H1 (cell line): ENCODE measurements around the gene PRELID1. TPM values are rescaled to one million over a fixed set of nuclear protein-coding genes. Genes with fewer than 3 reads are reported as not detected.

Source experiments
- CTCF ChIA-PET: fragments of 300-600 bp; sonication (Branson Sonifier 250); formaldehyde crosslinking; loops from one replicate; lab custom pipeline; 2021; ENCODE audit not compliant: partially characterized antibody; lab: Charles Lee
- POLR2A ChIA-PET: fragments of 300-600 bp; sonication (Branson Sonifier 250); formaldehyde crosslinking; loops from one replicate; lab custom pipeline; 2021; ENCODE audit warnings: inconsistent platforms; ENCODE audit not compliant: partially characterized antibody; lab: Charles Lee
- DNase-seq, 2 experiments: peaks; one replicate each; pipeline versions ENCODE4 v3.0.0 to v3.0.0-alpha.2; 2010 to 2022; ENCODE audit warnings: low spot score in 2 of 2, low read depth in 1 of 2, mixed read lengths in 1 of 2
- FAIRE-seq: peaks from 2 replicates; lab custom pipeline; 2011; peaks lifted over from hg19 to GRCh38; lab: Jason Lieb, UNC
- H2AFZ ChIP-seq: 2 replicates; pipeline ENCODE4 v1.8.1; 2012; ENCODE audit warnings: low read length, inconsistent platforms
- H2AK5ac ChIP-seq: 2 replicates; pipeline ENCODE4 v1.6.1; 2013; ENCODE audit warnings: low read depth, low read length
- H2BK120ac ChIP-seq: replicated peaks from 2 replicates; pipeline ENCODE3; 2013; ENCODE audit warnings: low read depth, low read length, inconsistent platforms
- H2BK12ac ChIP-seq: 2 replicates; pipeline ENCODE4 v1.6.1; 2013; ENCODE audit warnings: low read depth, low read length
- H2BK15ac ChIP-seq: 2 replicates; pipeline ENCODE4 v1.6.1; 2013; ENCODE audit warnings: low read length
- H2BK20ac ChIP-seq: 2 replicates; pipeline ENCODE4 v1.6.1; 2013; ENCODE audit warnings: low read length
- H2BK5ac ChIP-seq: 2 replicates; pipeline ENCODE4 v1.6.1; 2013; ENCODE audit warnings: low read depth, low read length
- H3K14ac ChIP-seq: 2 replicates; pipeline ENCODE4 v1.6.1; 2013; ENCODE audit warnings: inconsistent platforms; ENCODE audit not compliant: insufficient read length
- H3K18ac ChIP-seq: 2 replicates; pipeline ENCODE4 v1.6.1; 2013; ENCODE audit warnings: low read length; ENCODE audit errors: extremely low read depth
- H3K23ac ChIP-seq: 2 replicates; pipeline ENCODE4 v1.6.1; 2013; ENCODE audit warnings: inconsistent platforms; ENCODE audit not compliant: insufficient read length
- H3K23me2 ChIP-seq: 2 replicates; pipeline ENCODE4 v1.6.1; 2013; ENCODE audit warnings: low read depth, low read length
- H3K27ac ChIP-seq: 2 replicates; pipeline ENCODE4 v1.6.1; 2011; ENCODE audit warnings: low read depth, low read length, inconsistent platforms
- H3K27me3 ChIP-seq, 4 experiments: replicated peaks in 1 of 4; 1 replicate in 1 of 4; 2 replicates in 3 of 4; pipeline versions ENCODE4 v1.6.1 to v1.8.1; 2011 to 2013; ENCODE audit warnings: low read length in 3 of 4, mild to moderate bottlenecking in 3 of 4, inconsistent platforms in 2 of 4, mixed read lengths in 2 of 4, moderate library complexity in 1 of 4; ENCODE audit not compliant: control insufficient read depth in 3 of 4, insufficient read depth in 3 of 4; ENCODE audit errors: extremely low read depth in 1 of 4
- H3K36me3 ChIP-seq, 4 experiments: 2 replicates each; pipeline versions ENCODE4 v1.6.1 to v1.8.1; 2011 to 2013; ENCODE audit warnings: mild to moderate bottlenecking in 4 of 4, low read length in 3 of 4, moderate library complexity in 2 of 4, control low read depth in 1 of 4, inconsistent platforms in 1 of 4; ENCODE audit not compliant: insufficient read depth in 4 of 4, control insufficient read depth in 2 of 4
- H3K4ac ChIP-seq: replicated peaks from 2 replicates; pipeline ENCODE3; 2013; ENCODE audit warnings: low read length, low read depth, mixed read lengths, inconsistent platforms; ENCODE audit not compliant: insufficient read length
- H3K4me1 ChIP-seq, 4 experiments: replicated peaks in 1 of 4; 1 replicate in 1 of 4; 2 replicates in 3 of 4; pipeline versions ENCODE4 v1.6.1 to v1.8.1; 2011 to 2013; ENCODE audit warnings: low read length in 3 of 4, inconsistent platforms in 2 of 4, mixed read lengths in 1 of 4; ENCODE audit not compliant: insufficient read depth in 4 of 4, control insufficient read depth in 3 of 4
- H3K4me2 ChIP-seq, 2 experiments: 2 replicates each; pipeline versions ENCODE4 v1.6.1 to v1.8.1; 2011 to 2013; ENCODE audit warnings: low read depth in 2 of 2, low read length in 2 of 2, control low read depth in 1 of 2, inconsistent platforms in 1 of 2, mild to moderate bottlenecking in 1 of 2; ENCODE audit not compliant: insufficient read depth in 1 of 2
- H3K4me3 ChIP-seq, 4 experiments: fragments of 200-600, 300-600 bp in 1 of 4; sonication (generic), shearing (Covaris generic), sonication (Bioruptor Twin) in 1 of 4; 2 replicates each; pipeline versions ENCODE4 v1.5.1 to v1.8.1; 2011 to 2016; ENCODE audit warnings: low read length in 4 of 4, low read depth in 3 of 4, control low read depth in 2 of 4, inconsistent platforms in 2 of 4, mild to moderate bottlenecking in 2 of 4, mixed read lengths in 1 of 4, moderate library complexity in 1 of 4; ENCODE audit not compliant: insufficient read depth in 2 of 4; ENCODE audit errors: extremely low read depth in 1 of 4
- H3K56ac ChIP-seq: replicated peaks from 2 replicates; pipeline ENCODE3; 2013; ENCODE audit warnings: low read depth, mild to moderate bottlenecking, mixed read lengths, low read length, inconsistent platforms; ENCODE audit not compliant: insufficient read length
- H3K79me1 ChIP-seq: 2 replicates; pipeline ENCODE4 v1.6.1; 2013; ENCODE audit warnings: low read depth, low read length, control low read depth
- H3K79me2 ChIP-seq, 2 experiments: 2 replicates each; pipeline versions ENCODE4 v1.6.1 to v1.8.1; 2012 to 2013; ENCODE audit warnings: low read length in 2 of 2, mild to moderate bottlenecking in 2 of 2, inconsistent platforms in 1 of 2; ENCODE audit not compliant: insufficient read depth in 2 of 2, control insufficient read depth in 1 of 2
- H3K9ac ChIP-seq, 4 experiments: replicated peaks in 1 of 4; 1 replicate in 1 of 4; 2 replicates in 3 of 4; pipeline versions ENCODE4 v1.6.1 to v1.8.1; 2011 to 2013; ENCODE audit warnings: low read depth in 3 of 4, low read length in 3 of 4, control low read depth in 2 of 4, mild to moderate bottlenecking in 2 of 4, moderate library complexity in 2 of 4, inconsistent platforms in 1 of 4; ENCODE audit errors: extremely low read depth in 1 of 4
- H3K9me3 ChIP-seq, 2 experiments: 2 replicates each; pipeline versions ENCODE4 v1.6.1 to v1.8.1; 2012 to 2013; ENCODE audit warnings: mild to moderate bottlenecking in 2 of 2, moderate library complexity in 2 of 2, control low read depth in 1 of 2, inconsistent platforms in 1 of 2, low read depth in 1 of 2, low read length in 1 of 2, mixed read lengths in 1 of 2; ENCODE audit not compliant: insufficient read depth in 2 of 2
- H4K20me1 ChIP-seq, 2 experiments: replicated peaks in 1 of 2; 2 replicates each; pipeline versions ENCODE3 to v1.8.1; 2011 to 2013; ENCODE audit warnings: inconsistent platforms in 2 of 2, low read length in 2 of 2, mild to moderate bottlenecking in 1 of 2; ENCODE audit not compliant: insufficient read depth in 2 of 2, control insufficient read depth in 1 of 2
- H4K5ac ChIP-seq: 2 replicates; pipeline ENCODE4 v1.6.1; 2013; ENCODE audit warnings: low read length, low read depth, mixed read lengths, inconsistent platforms; ENCODE audit not compliant: insufficient read length
- H4K8ac ChIP-seq: 2 replicates; pipeline ENCODE4 v1.8.0; 2013; ENCODE audit warnings: mild to moderate bottlenecking, moderate library complexity, low read length, inconsistent platforms; ENCODE audit not compliant: insufficient read depth; ENCODE audit errors: extremely low read depth
- H4K91ac ChIP-seq: replicated peaks from 2 replicates; pipeline ENCODE3; 2013; ENCODE audit warnings: low read length, mixed read lengths, inconsistent platforms; ENCODE audit not compliant: insufficient read length
- CTCF ChIP-seq, 3 experiments: IDR thresholded peaks; 1 replicate in 2 of 3; 2 replicates in 1 of 3; pipeline versions ENCODE4 v1.5.1 to v1.6.1; 2011; ENCODE audit warnings: low read length in 3 of 3, mild to moderate bottlenecking in 3 of 3, inconsistent platforms in 2 of 3, low read depth in 1 of 3, moderate library complexity in 1 of 3; ENCODE audit not compliant: insufficient read depth in 1 of 3; ENCODE audit errors: control extremely low read depth in 1 of 3
- GTF2F1 ChIP-seq: IDR thresholded peaks from 2 replicates; pipeline ENCODE4 v1.6.1; 2012; ENCODE audit warnings: low read depth, low read length, improper control_type of control experiment, borderline replicate concordance
- NANOG ChIP-seq: IDR thresholded peaks from 2 replicates; pipeline ENCODE4 v1.6.1; 2011; ENCODE audit warnings: low read length, low read depth, mild to moderate bottlenecking, inconsistent platforms; ENCODE audit not compliant: insufficient read depth, poor library complexity, severe bottlenecking
- TEAD4 ChIP-seq: IDR thresholded peaks from 2 replicates; pipeline ENCODE4 v1.6.1; 2012; ENCODE audit warnings: low read depth, low read length, inconsistent platforms, mixed read lengths
- WGBS, 2 experiments: shearing (Covaris generic) in 1 of 2; methylation state at CpG; one replicate each; pipeline versions ENCODE4 v1.1.6 to v1.1.7; 2013 to 2015; ENCODE audit warnings: low lambda C conversion rate in 2 of 2, mixed read lengths in 2 of 2, inconsistent platforms in 1 of 2, low coverage in 1 of 2, missing lambda C conversion rate in 1 of 2; ENCODE audit not compliant: insufficient replicate concordance in 2 of 2, insufficient coverage in 1 of 2, insufficient read length in 1 of 2; ENCODE audit errors: extremely low coverage in 1 of 2, missing lambda C conversion rate in 1 of 2; 5-methylcytosine and 5-hydroxymethylcytosine counted together
- polyA plus RNA-seq, 7 experiments: library from polyadenylated mRNA; depleted of rRNA in 3 of 7; stranded (reverse) in 5 of 7; unstranded in 2 of 7; fragments of >200 nt in 5 of 7; fragments of 200-250 nt in 2 of 7; gene quantifications; 1 replicate in 5 of 7; 2 replicates in 1 of 7; 4 replicates in 1 of 7; pipeline versions ENCODE4 v1.2.1 to v1.2.3, GENCODE V29; 2011 to 2013; ENCODE audit warnings: missing spikeins in 2 of 7, mixed read lengths in 2 of 7
- total RNA-seq: library from RNA; stranded (reverse); fragmentation: NEBNext Ultra II Directional; extraction: Animal tissue kit (Norgen Biotek cat#: 25700); gene quantifications from 2 replicates; pipeline ENCODE4 v1.2.1, GENCODE V29; 2021

The PRELID1 gene
- total and polyA plus RNA-seq, 2 of the 8 experiments (the other 6 are each of a cell fraction or from before 2014, with no cell fraction given): 272 to 428 TPM

GRCh38 chr5:177307544-177308363, 4.2 kb downstream of the PRELID1 start:
- peaks cover 20% of the 10 kb centered on the region for H3K23me2 ChIP-seq
- H3K9me3 ChIP-seq: no peaks in the 10 kb centered on the region
- peaks cover 10 to 19% of the 10 kb centered on the region in 2 experiments for H3K79me2 ChIP-seq
- H2AK5ac ChIP-seq: no peak overlapping the region
- H2BK15ac ChIP-seq: no peak overlapping the region
- H3K4me1 ChIP-seq: peaks cover 0 to 19% (median 14%) of the 10 kb centered on the region in 4 experiments; a peak in 6 of 7 replicates
- H4K20me1 ChIP-seq: peaks cover 5 to 15% of the 10 kb centered on the region in 2 experiments
- H2AFZ ChIP-seq: no peak overlapping the region
- H3K18ac ChIP-seq: no peak overlapping the region
- FAIRE-seq (no peak), DNase-seq (no peak)
- H4K91ac ChIP-seq: no peak overlapping the region
- POLR2A ChIA-PET: interaction anchor here (0.9 to 12.1 kb wide), 6 partner anchors 129 to 179 kb away, joined by 3 to 111 read pairs (median 4); partner anchors contain the start of gene NSD1
- no peak overlapping the region for H3K27ac ChIP-seq
- no peak overlapping the region for H3K14ac ChIP-seq
- no peak overlapping the region; the same call in 1 of the 2 replicates for H4K8ac ChIP-seq
- H2BK20ac ChIP-seq: no peak overlapping the region
- no peak overlapping the region for H2BK120ac ChIP-seq
- H3K79me1 ChIP-seq: peaks cover 9% of the 10 kb centered on the region
- no peak overlapping the region for H3K23ac ChIP-seq
- no peak overlapping the region for H3K4me2 ChIP-seq
- no peak overlapping the region for H2BK5ac ChIP-seq
- no peak overlapping the region for H3K4ac ChIP-seq
- WGBS, 2 experiments: 92% methylated on average over 35 of the region's 43 CpGs; no CpG with 5 or more reads in 1 of the 2 experiments
- CTCF ChIA-PET: interaction anchor here (0.7 to 16.6 kb wide), 16 partner anchors 9 to 236 kb away, joined by 3 to 251 read pairs (median 7); partner anchors contain the start of genes LMAN2 and PRR7
- no peak overlapping the region for H3K56ac ChIP-seq
- no peak overlapping the region for H4K5ac ChIP-seq
- H3K9ac ChIP-seq: no peak overlapping the region; a peak in 1 of 7 replicates
- H2BK12ac ChIP-seq: no peak overlapping the region
- H3K27me3 ChIP-seq: no peaks in the 10 kb centered on the region
- no peak overlapping the region for H3K4me3 ChIP-seq
- H3K36me3 ChIP-seq: peaks cover 3 to 19% (median 13%) of the 10 kb centered on the region in 4 experiments; a peak in 6 of 8 replicates
- no peak for TF ChIP-seq NANOG
- TF ChIP-seq TEAD4: no peak
- no peak for TF ChIP-seq CTCF (IDR thresholded peaks at IDR 0.05; ENCODE audit: control extremely low read depth in 1 of 3, insufficient read depth in 1 of 3, low read depth in 1 of 3, low read length in 3 of 3)
- no peak for TF ChIP-seq GTF2F1
